Activated CD4-positive, alpha-beta memory T cell treated with anti-CD3 and anti-CD28 coated beads, Interleukin-2, amount 10 ng/mL, durations not matched to agents 7 days and 5 days (primary cell): ENCODE measurements around the gene GATAD2B. TPM values are rescaled to one million over a fixed set of nuclear protein-coding genes. Genes with fewer than 3 reads are reported as not detected.

Source experiments
- CTCF ChIA-PET: fragments of 350-600 bp; sonication (Branson Sonifier 250); formaldehyde crosslinking; loops from one replicate; lab custom pipeline; 2021; ENCODE audit warnings: antibody characterized with exemption, inconsistent platforms; lab: Charles Lee
- POLR2A ChIA-PET: fragments of 350-600 bp; sonication (Branson Sonifier 250); formaldehyde crosslinking; loops from one replicate; lab custom pipeline; 2021; ENCODE audit warnings: antibody characterized with exemption; lab: Charles Lee
- DNase-seq: peaks from one replicate; pipeline ENCODE4 v3.0.0-alpha.2; 2020
- H3K27ac Mint-ChIP-seq: one replicate; pipeline ENCODE4 v1.8.0; 2021; ENCODE audit warnings: mild to moderate bottlenecking, mixed read lengths
- H3K27me3 Mint-ChIP-seq: one replicate; pipeline ENCODE4 v1.8.0; 2021; ENCODE audit warnings: mixed read lengths
- H3K36me3 Mint-ChIP-seq: one replicate; pipeline ENCODE4 v1.8.0; 2021; ENCODE audit warnings: low read depth, mixed read lengths
- H3K4me1 Mint-ChIP-seq: one replicate; pipeline ENCODE4 v1.8.0; 2021; ENCODE audit warnings: mixed read lengths
- H3K4me3 Mint-ChIP-seq: one replicate; pipeline ENCODE4 v1.8.0; 2021; ENCODE audit warnings: mild to moderate bottlenecking, mixed read lengths
- H3K9me3 Mint-ChIP-seq: one replicate; pipeline ENCODE4 v1.8.0; 2021; ENCODE audit warnings: mixed read lengths
- total RNA-seq, 2 experiments: library from RNA; stranded (reverse); gene quantifications; one replicate each; pipeline ENCODE4 v1.2.3, GENCODE V29; 2021

Gene GATAD2B
- total RNA-seq, 2 experiments from 2014 or later, result 70.8 to 71.1 TPM

DNA sequence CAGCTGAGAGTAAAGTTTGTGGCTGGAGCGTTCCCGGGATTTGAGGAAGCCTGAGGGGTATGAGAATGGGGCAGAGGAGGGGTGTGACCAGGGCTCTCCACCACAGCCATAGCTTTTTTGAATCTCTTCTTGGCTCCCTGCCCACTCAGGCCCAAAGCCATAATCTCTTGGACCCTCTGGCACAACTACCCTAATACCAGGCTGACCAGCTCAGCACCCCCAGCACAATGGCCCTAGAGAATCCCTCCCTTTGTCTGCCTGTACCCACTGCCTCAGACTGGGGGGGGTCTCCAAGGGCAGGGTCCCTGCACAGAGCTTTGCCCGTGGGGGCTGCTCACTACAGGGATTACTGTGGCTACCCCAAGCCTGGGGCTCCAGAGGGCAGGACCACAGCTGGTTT, 16.2 kb upstream of the GATAD2B start:
- CTCF ChIA-PET, result interaction anchor here (0.7 kb wide), 1 partner anchor 80 kb away, joined by 3 read pairs; no protein-coding TSS in a partner anchor
- H3K27me3 Mint-ChIP-seq, result no peaks in the 10 kb centered on the region
- no peak overlapping the region for H3K27ac Mint-ChIP-seq
- no peak overlapping the region for H3K4me3 Mint-ChIP-seq
- DNase-seq, result no peak
- no peaks in the 10 kb centered on the region for H3K9me3 Mint-ChIP-seq
- H3K4me1 Mint-ChIP-seq, result peaks cover 27% of the 10 kb centered on the region
- POLR2A ChIA-PET, result interaction anchor here (0.9 to 4.6 kb wide), 2 partner anchors 9 to 16 kb away, joined by 3 to 31 read pairs; partner anchors contain the start of gene GATAD2B
- H3K36me3 Mint-ChIP-seq, result peaks cover 86% of the 10 kb centered on the region

- ChIA-PET POLR2A (interaction anchor here (1.1 kb wide), 1 partner anchor 9 kb away, joined by 4 read pairs; the partner anchor contains the start of gene DENND4B), CTCF (no interaction called here)
- Mint-ChIP-seq H3K9me3 (no peaks in the 10 kb centered on the region), H3K27ac (no peak overlapping the region), H3K27me3 (no peaks in the 10 kb centered on the region), H3K4me3 (no peak overlapping the region), H3K4me1 (peaks cover 12% of the 10 kb centered on the region), H3K36me3 (peaks cover 83% of the 10 kb centered on the region)
- no peak for DNase-seq
Measured at GRCh38 chr1:153937331-153937730, 14.6 kb upstream of the GATAD2B start.

DNA sequence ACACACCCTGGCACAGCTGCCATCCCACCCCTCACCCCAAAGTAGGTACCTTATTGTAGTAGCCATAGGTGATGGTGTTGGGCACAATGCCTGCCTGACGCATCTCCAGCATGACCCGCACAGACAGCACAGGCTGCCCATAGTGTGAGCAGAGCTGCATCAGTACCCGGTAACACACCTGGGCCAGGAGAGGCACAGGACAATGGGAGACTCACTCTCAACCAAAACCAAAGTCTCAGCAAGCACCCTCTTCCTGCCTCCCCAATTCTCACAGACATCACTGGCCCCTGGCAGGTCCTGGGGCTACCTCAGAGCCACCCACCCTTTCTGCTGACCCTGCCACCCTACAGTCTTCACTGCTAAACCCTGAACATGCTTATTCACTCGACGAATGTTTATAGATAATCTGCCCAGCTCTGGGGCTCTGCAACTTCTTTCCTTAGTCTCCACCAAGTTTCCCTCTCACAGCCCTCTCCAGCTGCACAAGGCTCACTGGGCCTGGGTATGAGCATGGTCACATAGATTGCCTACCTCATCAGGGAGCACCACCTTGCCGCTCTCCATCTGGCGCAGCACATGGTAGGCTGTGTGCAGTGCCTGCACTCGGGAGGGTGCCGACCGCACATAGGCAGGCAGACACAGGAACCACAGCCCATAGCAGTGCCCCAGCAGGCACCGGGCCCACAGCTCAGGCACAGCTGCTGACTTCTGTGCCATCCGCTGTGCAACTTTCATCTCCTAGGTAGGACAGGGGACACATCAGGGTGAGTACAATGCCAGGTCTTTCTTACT, 13.4 kb upstream of the GATAD2B start:
- POLR2A ChIA-PET, result interaction anchor here (1.1 to 1.4 kb wide), 2 partner anchors 8 to 10 kb away, joined by 3 to 4 read pairs; partner anchors contain the start of gene DENND4B
- Mint-ChIP-seq H3K9me3 (no peaks in the 10 kb centered on the region), H3K36me3 (peaks cover 81% of the 10 kb centered on the region), H3K27ac (no peak overlapping the region), H3K4me3 (no peak overlapping the region), H3K27me3 (no peaks in the 10 kb centered on the region), H3K4me1 (peaks cover 6% of the 10 kb centered on the region)
- CTCF ChIA-PET, result no interaction called here
- no peak for DNase-seq

DNA sequence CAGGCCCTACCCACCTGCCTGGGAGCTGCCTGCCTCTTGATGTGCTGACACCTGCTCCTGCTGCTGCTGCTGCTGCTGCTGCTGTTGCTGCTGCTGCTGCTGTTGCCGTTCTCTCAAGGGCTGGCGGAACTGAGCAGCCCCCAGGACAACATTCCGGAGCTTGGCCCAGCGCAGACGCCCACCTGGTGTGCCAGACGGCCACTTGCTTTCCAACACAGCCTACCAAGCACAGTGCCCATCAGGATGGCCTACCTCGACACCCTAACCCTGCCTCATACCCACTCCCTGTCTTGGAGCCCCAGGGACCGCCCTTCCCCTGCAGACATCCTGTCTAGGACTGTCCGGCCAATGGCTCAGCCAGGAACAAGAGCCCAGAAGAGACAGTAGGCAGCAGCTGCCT, 12.0 kb upstream of the GATAD2B start:
- no peak overlapping the region for H3K27ac Mint-ChIP-seq
- no peaks in the 10 kb centered on the region for H3K9me3 Mint-ChIP-seq
- DNase-seq, result no peak
- H3K4me3 Mint-ChIP-seq, result no peak overlapping the region
- no peaks in the 10 kb centered on the region for H3K27me3 Mint-ChIP-seq
- ChIA-PET POLR2A (interaction anchor here (0.8 to 1.6 kb wide), 4 partner anchors 10 to 24 kb away, joined by 3 to 7 read pairs (median 4); no protein-coding TSS in a partner anchor), CTCF (no interaction called here)
- no peaks in the 10 kb centered on the region for H3K4me1 Mint-ChIP-seq
- H3K36me3 Mint-ChIP-seq, result peaks cover 79% of the 10 kb centered on the region

- peaks cover 74% of the 10 kb centered on the region for H3K36me3 Mint-ChIP-seq
- DNase-seq, result no peak
- POLR2A ChIA-PET, result interaction anchor here (0.6 to 1.6 kb wide), 5 partner anchors 10 to 32 kb away, joined by 3 to 7 read pairs (median 4); no protein-coding TSS in a partner anchor
Measured at GRCh38 chr1:153933955-153934354, 11.2 kb upstream of the GATAD2B start.

DNA sequence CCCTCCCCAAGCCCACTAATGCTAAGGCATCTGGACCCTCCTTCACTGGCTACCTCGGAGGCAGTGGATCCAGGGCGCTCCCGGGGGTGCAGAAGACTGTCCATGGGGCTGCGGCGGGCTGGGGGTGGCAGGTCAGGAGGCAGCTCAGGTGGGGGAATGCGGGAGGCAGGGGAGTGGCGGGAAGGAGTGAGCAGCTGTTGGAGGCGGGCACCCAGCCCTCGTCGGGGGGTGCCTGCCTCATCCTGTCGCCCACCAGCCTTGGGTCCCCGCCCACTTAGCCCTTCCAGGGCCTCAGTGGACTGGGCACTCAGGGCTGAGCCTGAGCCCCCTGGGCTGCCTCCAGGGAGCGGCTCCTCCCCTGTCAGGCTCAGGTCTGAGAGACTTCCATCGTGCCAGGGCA, 10.7 kb upstream of the GATAD2B start:
- H3K4me1 Mint-ChIP-seq, result peaks cover 2% of the 10 kb centered on the region
- H3K36me3 Mint-ChIP-seq, result peaks cover 71% of the 10 kb centered on the region
- POLR2A ChIA-PET, result interaction anchor here (1.3 to 2.0 kb wide), 3 partner anchors 8 to 23 kb away, joined by 4 to 6 read pairs (median 4); no protein-coding TSS in a partner anchor
- CTCF ChIA-PET, result no interaction called here
- H3K4me3 Mint-ChIP-seq, result no peak overlapping the region
- no peak for DNase-seq
- H3K9me3 Mint-ChIP-seq, result no peaks in the 10 kb centered on the region
- no peak overlapping the region for H3K27ac Mint-ChIP-seq
- H3K27me3 Mint-ChIP-seq, result no peaks in the 10 kb centered on the region

More at GRCh38 chr1:153933955-153934354, 11.2 kb upstream of the GATAD2B start:
- H3K27ac Mint-ChIP-seq, result no peak overlapping the region
- CTCF ChIA-PET, result no interaction called here
- no peaks in the 10 kb centered on the region for H3K27me3 Mint-ChIP-seq
- no peaks in the 10 kb centered on the region for H3K9me3 Mint-ChIP-seq
- peaks cover under 1% of the 10 kb centered on the region for H3K4me1 Mint-ChIP-seq
- no peak overlapping the region for H3K4me3 Mint-ChIP-seq

DNA sequence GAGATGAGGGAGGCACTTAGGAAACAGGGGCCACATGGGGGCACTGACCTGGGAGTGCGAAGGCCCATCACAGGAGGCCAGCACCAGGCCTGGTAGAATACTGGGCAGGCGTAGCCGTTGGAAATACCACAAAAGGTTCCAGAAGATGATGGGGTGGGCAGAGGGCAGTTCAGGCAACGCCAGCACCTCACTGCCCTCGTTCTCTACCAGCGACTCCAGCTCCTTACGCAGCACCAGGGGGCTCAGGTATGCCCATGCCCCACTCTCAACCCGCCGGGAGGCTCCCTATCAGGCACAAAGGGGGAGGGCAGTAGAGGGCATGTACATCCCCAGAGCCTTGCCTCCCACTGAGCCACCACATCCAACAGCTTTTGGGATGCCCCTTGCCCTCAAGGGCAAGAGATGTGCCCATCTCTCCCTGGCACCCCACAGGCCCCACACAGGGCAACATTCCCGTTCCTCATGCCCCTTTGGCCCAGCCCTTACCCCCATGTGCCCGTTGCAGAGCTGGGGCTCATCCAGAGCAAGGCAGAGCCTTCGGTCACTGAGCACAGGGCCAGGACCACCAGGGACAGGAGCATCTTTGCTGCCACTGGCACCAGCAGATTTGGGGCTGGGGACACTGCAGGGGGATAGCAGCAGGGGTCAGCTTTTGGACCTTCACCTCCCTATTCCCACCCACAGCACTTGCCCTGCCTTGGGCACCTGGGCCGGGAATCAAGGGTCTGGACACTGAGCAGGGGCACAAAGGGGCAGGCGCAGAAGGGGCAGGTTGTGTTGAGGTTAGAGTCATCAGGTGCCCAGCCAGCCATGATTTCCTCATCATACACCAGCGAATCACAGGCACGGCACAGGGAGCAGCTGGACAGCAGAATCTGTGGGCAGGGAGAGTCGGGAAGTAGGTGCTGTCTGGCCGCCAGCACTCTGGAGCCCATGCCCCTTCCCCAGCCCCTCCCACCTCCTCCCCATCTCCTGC, 9.7 kb upstream of the GATAD2B start:
- CTCF ChIA-PET, result no interaction called here
- DNase-seq, result no peak
- Mint-ChIP-seq H3K27ac (no peak overlapping the region), H3K4me3 (no peak overlapping the region), H3K4me1 (peaks cover 5% of the 10 kb centered on the region), H3K36me3 (peaks cover 67% of the 10 kb centered on the region), H3K27me3 (no peaks in the 10 kb centered on the region), H3K9me3 (no peaks in the 10 kb centered on the region)
- POLR2A ChIA-PET, result interaction anchor here (0.7 to 2.0 kb wide), 3 partner anchors 9 to 13 kb away, joined by 4 to 6 read pairs (median 4); no protein-coding TSS in a partner anchor

GRCh38 chr1:153929981-153930948, 7.5 kb upstream of the GATAD2B start:
- H3K27me3 Mint-ChIP-seq, result no peaks in the 10 kb centered on the region
- H3K27ac Mint-ChIP-seq, result no peak overlapping the region
- peaks cover 7% of the 10 kb centered on the region for H3K4me1 Mint-ChIP-seq
- peaks cover 47% of the 10 kb centered on the region for H3K36me3 Mint-ChIP-seq
- ChIA-PET CTCF (interaction anchor here (0.7 to 1.5 kb wide), 2 partner anchors 15 to 16 kb away, joined by 3 to 7 read pairs; partner anchors contain the start of gene DENND4B), POLR2A (interaction anchor here (0.6 to 3.4 kb wide), 4 partner anchors 9 to 37 kb away, joined by 3 to 28 read pairs (median 4); partner anchors contain the start of genes CREB3L4 and DENND4B)
- no peaks in the 10 kb centered on the region for H3K9me3 Mint-ChIP-seq
- DNase-seq, result no peak
- no peak overlapping the region for H3K4me3 Mint-ChIP-seq

GRCh38 chr1:153929426-153929825, 6.7 kb upstream of the GATAD2B start:
- Mint-ChIP-seq H3K27me3 (no peaks in the 10 kb centered on the region), H3K27ac (no peak overlapping the region), H3K4me1 (peaks cover 8% of the 10 kb centered on the region), H3K36me3 (peaks cover 38% of the 10 kb centered on the region), H3K4me3 (no peak overlapping the region), H3K9me3 (no peaks in the 10 kb centered on the region)
- POLR2A ChIA-PET, result interaction anchor here (1.0 to 3.4 kb wide), 4 partner anchors 10 to 38 kb away, joined by 3 to 28 read pairs (median 4); partner anchors contain the start of genes CREB3L4 and DENND4B
- no peak for DNase-seq
- CTCF ChIA-PET, result interaction anchor here (1.5 kb wide), 1 partner anchor 17 kb away, joined by 7 read pairs; the partner anchor contains the start of gene DENND4B

DNA sequence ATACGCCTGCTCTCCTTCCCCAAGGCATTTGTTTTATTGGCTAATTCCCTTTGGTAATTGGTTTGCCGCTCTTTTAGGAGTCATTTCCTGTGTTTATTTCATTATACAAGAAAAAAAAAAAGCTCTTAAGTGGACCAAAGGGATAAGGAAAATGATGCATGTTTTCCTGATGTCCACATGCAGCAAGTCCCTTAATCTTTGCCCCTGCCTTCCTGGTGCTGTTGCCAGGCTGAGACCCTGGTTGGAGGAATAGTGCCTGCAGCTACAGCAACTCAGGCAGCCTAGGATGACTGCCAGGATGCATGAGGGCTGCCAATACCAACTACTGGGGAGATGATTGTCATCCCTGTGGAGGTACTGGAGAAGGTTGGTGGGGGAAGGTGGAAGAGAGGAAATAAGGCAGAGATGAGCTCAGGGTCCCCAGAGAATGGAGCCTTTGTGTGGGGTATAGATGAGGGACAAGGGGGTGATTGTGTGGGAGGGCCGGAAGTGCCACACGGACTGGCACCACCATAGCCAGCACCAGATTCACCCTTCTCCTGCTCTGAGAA, 6.1 kb upstream of the GATAD2B start:
- POLR2A ChIA-PET, result interaction anchor here (0.6 to 3.4 kb wide), 4 partner anchors 11 to 107 kb away, joined by 3 to 28 read pairs (median 4); partner anchors contain the start of genes CREB3L4 and DENND4B
- no peak overlapping the region for H3K4me3 Mint-ChIP-seq
- CTCF ChIA-PET, result interaction anchor here (1.0 to 1.5 kb wide), 4 partner anchors 16 to 57 kb away, joined by 3 to 7 read pairs (median 3); partner anchors contain the start of genes DENND4B and RAB13
- peaks cover 33% of the 10 kb centered on the region for H3K36me3 Mint-ChIP-seq
- no peak for DNase-seq
- H3K4me1 Mint-ChIP-seq, result peaks cover 12% of the 10 kb centered on the region
- no peaks in the 10 kb centered on the region for H3K9me3 Mint-ChIP-seq
- H3K27me3 Mint-ChIP-seq, result no peaks in the 10 kb centered on the region
- H3K27ac Mint-ChIP-seq, result no peak overlapping the region

GRCh38 chr1:153928245-153928644, 5.5 kb upstream of the GATAD2B start:
- Mint-ChIP-seq H3K27ac (no peak overlapping the region), H3K4me3 (no peak overlapping the region), H3K36me3 (peaks cover 32% of the 10 kb centered on the region), H3K4me1 (peaks cover 13% of the 10 kb centered on the region), H3K9me3 (no peaks in the 10 kb centered on the region), H3K27me3 (no peaks in the 10 kb centered on the region)
- no peak for DNase-seq
- POLR2A ChIA-PET, result interaction anchor here (3.4 kb wide), 1 partner anchor 17 kb away, joined by 28 read pairs; the partner anchor contains the start of gene DENND4B
- CTCF ChIA-PET, result interaction anchor here (0.6 to 1.5 kb wide), 5 partner anchors 12 to 58 kb away, joined by 3 to 7 read pairs (median 3); partner anchors contain the start of genes DENND4B and RAB13
